ENCODE measurements around the gene MYBPC1. TPM values are rescaled to one million over a fixed set of nuclear protein-coding genes. Genes with fewer than 3 reads are reported as not detected.
A peak's percentile ranks its signal among the peaks of the same experiment; 100 is the strongest.

MYBPC1 gene
- total and polyA plus RNA-seq, 2 of the 13 experiments (the other 11 are each of a cell fraction or from before 2014, with no cell fraction given): 0.31 to 0.53 TPM

- TF ChIP-seq ZNF646 (CRISPR knock-in tag; IDR thresholded peaks at IDR 0.05) (no peak), SETDB1 (CRISPR knock-in tag; IDR thresholded peaks at IDR 0.05; ENCODE audit: borderline replicate concordance) (no peak), ARNTL (CRISPR knock-in tag; IDR thresholded peaks at IDR 0.05) (no peak), NBN (conservative IDR thresholded peaks at IDR 0.05) (no peak), GATAD2A (CRISPR knock-in tag; IDR thresholded peaks at IDR 0.05) (peak; percentile 55; the same call in 1 of the 2 replicates), MED8 (CRISPR knock-in tag; IDR thresholded peaks at IDR 0.05; ENCODE audit: insufficient replicate concordance) (peak; percentile 53), ZNF781 (CRISPR knock-in tag; IDR thresholded peaks at IDR 0.05; ENCODE audit: borderline replicate concordance, not compliant biosample characterization) (no peak), ARHGAP35 (CRISPR knock-in tag; IDR thresholded peaks at IDR 0.05; ENCODE audit: borderline replicate concordance) (no peak), MAFG (CRISPR knock-in tag; IDR thresholded peaks at IDR 0.05) (no peak), MAFK (conservative IDR thresholded peaks at IDR 0.05 in 1 of 2, IDR thresholded peaks at IDR 0.05 in 1 of 2; ENCODE audit: low read length in 2 of 2) (no peak), MYC (CRISPR knock-in tag; IDR thresholded peaks at IDR 0.05; ENCODE audit: borderline replicate concordance) (no peak), SKI (IDR thresholded peaks at IDR 0.05; ENCODE audit: partially characterized antibody) (no peak), AHDC1 (CRISPR knock-in tag; IDR thresholded peaks at IDR 0.05; ENCODE audit: borderline replicate concordance) (peak; percentile 64; the same call in 1 of the 2 replicates), MAF1 (CRISPR knock-in tag; IDR thresholded peaks at IDR 0.05; ENCODE audit: borderline replicate concordance) (no peak), ZNF136 (CRISPR knock-in tag; IDR thresholded peaks at IDR 0.05; ENCODE audit: low read depth) (no peak), NFE2 (CRISPR knock-in tag; IDR thresholded peaks at IDR 0.05) (no peak), SOX6 (IDR thresholded peaks at IDR 0.05) (no peak), SOX6 (CRISPR knock-in tag; IDR thresholded peaks at IDR 0.05) (peak; percentile 72; the same call in 1 of the 2 replicates), PCBP1 (IDR thresholded peaks at IDR 0.05; ENCODE audit: borderline replicate concordance, low read depth, low read length) (no peak), ZNF431 (CRISPR knock-in tag; IDR thresholded peaks at IDR 0.05; ENCODE audit: borderline replicate concordance, low read depth) (no peak)
These were observed 9.4 kb downstream of the MYBPC1 start (continued) for GRCh38 chr12:101604132-101604531.
